DOHH2 (cell line): ENCODE measurements around the gene PDE7B.

Experiments used
- H3F3A ChIP-seq: fragments of 200-600 bp; sonication (generic), shearing (Covaris generic); 2 replicates; pipeline ENCODE4 v1.6.0; 2016; ENCODE audit warnings: antibody characterized with exemption, mild to moderate bottlenecking; ENCODE audit not compliant: control insufficient read depth, insufficient read depth
- H3K27ac ChIP-seq: fragments of 200-600 bp; sonication (generic); 2 replicates; pipeline ENCODE4 v1.5.1; 2014; ENCODE audit warnings: low read depth, mild to moderate bottlenecking, low read length, moderate library complexity
- H3K27me3 ChIP-seq: fragments of 200-600 bp; sonication (generic); 2 replicates; pipeline ENCODE4 v1.6.1; 2014; ENCODE audit warnings: mild to moderate bottlenecking, low read length, mixed read lengths; ENCODE audit not compliant: control insufficient read depth
- H3K36me3 ChIP-seq: fragments of 200-600 bp; sonication (generic); 2 replicates; pipeline ENCODE4 v1.6.1; 2014; ENCODE audit warnings: mild to moderate bottlenecking, low read length, moderate library complexity, mixed read lengths; ENCODE audit not compliant: control insufficient read depth
- H3K4me1 ChIP-seq: fragments of 200-600 bp; sonication (generic); 2 replicates; pipeline ENCODE4 v1.6.1; 2014; ENCODE audit warnings: mild to moderate bottlenecking, low read length, mixed read lengths; ENCODE audit not compliant: control insufficient read depth
- H3K4me2 ChIP-seq: fragments of 200-600 bp; sonication (generic); 2 replicates; pipeline ENCODE4 v1.6.0; 2014; ENCODE audit warnings: mild to moderate bottlenecking, low read length, moderate library complexity
- H3K4me3 ChIP-seq: fragments of 200-600 bp; sonication (generic); 2 replicates; pipeline ENCODE4 v1.5.1; 2014; ENCODE audit warnings: mild to moderate bottlenecking, low read length, mixed read lengths
- H3K79me2 ChIP-seq: fragments of 200-600 bp; sonication (generic); 2 replicates; pipeline ENCODE4 v1.6.1; 2014; ENCODE audit warnings: mild to moderate bottlenecking, low read length, mixed read lengths; ENCODE audit not compliant: control insufficient read depth
- H3K9me2 ChIP-seq: fragments of 200-600 bp; sonication (generic); replicated peaks from 2 replicates; pipeline ENCODE4 v1.6.1; 2014; ENCODE audit warnings: mild to moderate bottlenecking, low read length, mixed read lengths; ENCODE audit not compliant: control insufficient read depth
- H3K9me3 ChIP-seq: fragments of 200-600 bp; sonication (generic); 2 replicates; pipeline ENCODE4 v1.6.1; 2014; ENCODE audit warnings: antibody characterized with exemption, low read length, mixed read lengths; ENCODE audit not compliant: control insufficient read depth, insufficient read depth
- H4K20me1 ChIP-seq: fragments of 200-600 bp; sonication (generic); 2 replicates; pipeline ENCODE4 v1.6.0; 2014; ENCODE audit warnings: low read depth, mild to moderate bottlenecking, antibody characterized with exemption, low read length, moderate library complexity; ENCODE audit not compliant: control insufficient read depth, insufficient read depth
- EZH2phosphoT487 ChIP-seq: fragments of 200-600 bp; sonication (generic); IDR thresholded peaks from 2 replicates; pipeline ENCODE4 v1.6.1; 2017; ENCODE audit warnings: borderline replicate concordance, mild to moderate bottlenecking, antibody characterized with exemption, low read length, moderate library complexity, mixed read lengths
- TF ChIP-seq, protein P1 (sequence below): fragments of 200-600 bp; sonication (generic); IDR thresholded peaks from one replicate; pipeline ENCODE4 v1.5.1; 2014; ENCODE audit warnings: antibody characterized with exemption, mild to moderate bottlenecking, low read depth, low read length; ENCODE audit not compliant: poor library complexity, severe bottlenecking

PDE7B gene

DNA sequence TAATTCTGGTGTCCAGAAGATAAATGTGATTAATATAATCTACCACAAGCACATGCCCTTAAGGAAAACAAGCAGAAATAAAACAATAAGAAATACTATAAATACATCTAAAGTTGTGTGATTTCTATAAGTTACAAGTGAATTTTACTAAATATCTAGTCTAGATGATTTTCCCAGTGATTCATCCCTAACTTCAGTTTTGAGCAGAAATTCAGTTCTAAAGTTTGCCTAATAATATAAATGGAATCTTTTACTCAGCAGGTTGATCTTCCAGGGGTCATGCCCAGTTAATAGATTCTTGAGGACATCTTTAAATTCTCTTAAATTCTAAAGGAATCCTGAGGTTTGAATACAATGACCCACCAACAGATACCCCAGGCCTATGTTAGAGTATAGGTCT is 37.3 kb downstream of the PDE7B start:
- H3K79me2 ChIP-seq, result no peaks in the 10 kb centered on the region
- H3F3A ChIP-seq, result no peaks in the 10 kb centered on the region
- H4K20me1 ChIP-seq, result no peaks in the 10 kb centered on the region
- 0 out of 2 replicates have a peak, but pooled peaks cover 3% of the 10 kb centered on the region for H3K9me2 ChIP-seq
- H3K9me3 ChIP-seq, result no peaks in the 10 kb centered on the region
- H3K36me3 ChIP-seq, result no peaks in the 10 kb centered on the region
- no peaks in the 10 kb centered on the region for H3K27me3 ChIP-seq
- no peaks in the 10 kb centered on the region for H3K4me1 ChIP-seq
- H3K4me3 ChIP-seq, result no peak overlapping the region
- H3K27ac ChIP-seq, result no peak overlapping the region
- TF ChIP-seq, protein P1, sequence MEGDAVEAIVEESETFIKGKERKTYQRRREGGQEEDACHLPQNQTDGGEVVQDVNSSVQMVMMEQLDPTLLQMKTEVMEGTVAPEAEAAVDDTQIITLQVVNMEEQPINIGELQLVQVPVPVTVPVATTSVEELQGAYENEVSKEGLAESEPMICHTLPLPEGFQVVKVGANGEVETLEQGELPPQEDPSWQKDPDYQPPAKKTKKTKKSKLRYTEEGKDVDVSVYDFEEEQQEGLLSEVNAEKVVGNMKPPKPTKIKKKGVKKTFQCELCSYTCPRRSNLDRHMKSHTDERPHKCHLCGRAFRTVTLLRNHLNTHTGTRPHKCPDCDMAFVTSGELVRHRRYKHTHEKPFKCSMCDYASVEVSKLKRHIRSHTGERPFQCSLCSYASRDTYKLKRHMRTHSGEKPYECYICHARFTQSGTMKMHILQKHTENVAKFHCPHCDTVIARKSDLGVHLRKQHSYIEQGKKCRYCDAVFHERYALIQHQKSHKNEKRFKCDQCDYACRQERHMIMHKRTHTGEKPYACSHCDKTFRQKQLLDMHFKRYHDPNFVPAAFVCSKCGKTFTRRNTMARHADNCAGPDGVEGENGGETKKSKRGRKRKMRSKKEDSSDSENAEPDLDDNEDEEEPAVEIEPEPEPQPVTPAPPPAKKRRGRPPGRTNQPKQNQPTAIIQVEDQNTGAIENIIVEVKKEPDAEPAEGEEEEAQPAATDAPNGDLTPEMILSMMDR, result no peak
- no peak for TF ChIP-seq EZH2phosphoT487
- no peak overlapping the region for H3K4me2 ChIP-seq

DNA sequence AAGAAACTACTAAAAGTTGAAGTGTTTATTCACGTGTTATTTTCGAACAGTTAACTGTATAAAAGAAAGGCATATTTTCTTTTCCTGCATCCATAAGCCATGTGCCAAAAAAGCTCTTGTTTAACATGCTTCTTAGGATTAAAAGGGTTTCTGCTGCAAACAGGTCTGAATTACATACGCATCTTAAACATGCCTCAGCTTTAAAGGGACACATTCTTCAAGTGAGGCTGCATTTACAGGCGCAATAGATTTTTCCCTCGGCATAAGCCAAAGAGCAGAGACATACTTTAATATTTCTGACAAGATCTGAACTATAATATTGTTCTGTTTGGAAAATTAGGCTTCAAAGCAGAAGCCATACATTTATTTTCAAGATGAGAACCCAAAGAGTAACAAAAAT is 39.4 kb downstream of the PDE7B start:
- Histone ChIP-seq H3K4me3 (no peak overlapping the region), H3K27me3 (no peaks in the 10 kb centered on the region), H3K79me2 (no peaks in the 10 kb centered on the region), H3K36me3 (no peaks in the 10 kb centered on the region), H3K4me1 (no peaks in the 10 kb centered on the region), H3K4me2 (no peak overlapping the region), H3K27ac (no peak overlapping the region), H3K9me2 (0 out of 2 replicates have a peak, but pooled peaks cover 3% of the 10 kb centered on the region), H3F3A (no peaks in the 10 kb centered on the region), H3K9me3 (no peaks in the 10 kb centered on the region), H4K20me1 (no peaks in the 10 kb centered on the region)
- TF ChIP-seq, protein P1, result no peak
- TF ChIP-seq EZH2phosphoT487, result no peak

DNA sequence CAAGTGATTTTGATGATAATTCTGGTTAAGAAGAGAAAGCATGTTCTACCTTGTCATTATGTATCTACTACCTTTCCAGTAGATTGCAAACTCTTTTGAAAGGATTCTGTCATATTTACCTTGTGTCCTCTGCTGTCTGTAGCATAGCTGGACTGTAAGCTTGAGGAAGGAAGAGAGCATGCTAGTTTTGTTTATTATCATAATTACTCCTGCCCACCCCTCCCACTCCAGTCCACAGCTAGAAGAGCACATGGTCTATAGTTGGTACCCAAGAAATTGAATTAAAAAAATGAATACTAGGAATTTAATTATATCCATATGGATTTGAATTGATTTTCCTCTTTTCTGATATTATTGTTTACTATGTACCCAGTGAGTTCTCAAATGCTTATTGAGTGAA is 40.2 kb downstream of the PDE7B start:
- Histone ChIP-seq H3K4me2 (no peak overlapping the region), H3F3A (no peaks in the 10 kb centered on the region), H3K36me3 (no peaks in the 10 kb centered on the region), H3K4me3 (no peak overlapping the region), H3K9me2 (0 out of 2 replicates have a peak, but pooled peaks cover 3% of the 10 kb centered on the region), H3K9me3 (no peaks in the 10 kb centered on the region), H3K79me2 (no peaks in the 10 kb centered on the region), H4K20me1 (no peaks in the 10 kb centered on the region), H3K27ac (no peak overlapping the region), H3K27me3 (no peaks in the 10 kb centered on the region), H3K4me1 (no peaks in the 10 kb centered on the region)
- TF ChIP-seq, protein P1, result no peak
- TF ChIP-seq EZH2phosphoT487, result no peak
